Sigmoid colon (tissue), 7 donors: ENCODE data around the gene CBLL1. TPM values are rescaled to one million over a fixed set of nuclear protein-coding genes. Genes with fewer than 3 reads are reported as not detected.

Experiments used
- DNase-seq: peaks from one replicate; pipeline ENCODE4 v3.0.0-alpha.2; 2019
- H3K27ac ChIP-seq, 4 donors: fragments of 200-600 bp; sonication (generic); one replicate each; pipeline ENCODE4 v1.5.1; 2016 to 2019; ENCODE audit warnings: mild to moderate bottlenecking in 1 of 4
- H3K27me3 ChIP-seq, 3 donors: fragments of 200-600 bp; sonication (generic); one replicate each; pipeline ENCODE4 v1.5.1; 2019; ENCODE audit warnings: mild to moderate bottlenecking in 1 of 3
- H3K36me3 ChIP-seq, 4 donors: fragments of 200-600 bp; sonication (generic); one replicate each; pipeline ENCODE4 v1.5.1; 2016 to 2019
- H3K4me1 ChIP-seq, 4 donors: fragments of 200-600 bp; sonication (generic); one replicate each; pipeline ENCODE4 v1.5.1; 2017 to 2019
- H3K4me3 ChIP-seq, 4 donors: fragments of 200-600 bp; sonication (generic); one replicate each; pipeline ENCODE4 v1.5.1; 2017 to 2019; ENCODE audit warnings: mild to moderate bottlenecking in 2 of 4, moderate library complexity in 1 of 4
- H3K9me3 ChIP-seq, 4 donors: fragments of 200-600 bp in 3 of 4; sonication (generic) in 3 of 4; one replicate each; pipeline versions ENCODE4 v1.5.1 to v1.6.1; 2013 to 2019
- EP300 ChIP-seq, 4 donors: sonication (generic); formaldehyde crosslinking; IDR thresholded peaks; one replicate each; pipeline ENCODE4 v1.6.1; 2017; ENCODE audit warnings: antibody characterized with exemption in 4 of 4
- POLR2A ChIP-seq, 2 donors: fragments of 450-650 bp; IDR thresholded peaks; one replicate each; pipeline ENCODE4 v1.6.1; 2016; ENCODE audit warnings: antibody characterized with exemption in 2 of 2, mild to moderate bottlenecking in 2 of 2, moderate library complexity in 2 of 2
- POLR2AphosphoS5 ChIP-seq, 4 donors: sonication (generic); formaldehyde crosslinking; IDR thresholded peaks; one replicate each; pipeline ENCODE4 v1.6.1; 2017; ENCODE audit warnings: antibody characterized with exemption in 4 of 4
- WGBS, 2 donors: extraction: QIAGEN DNeasy Blood & Tissue Kit; methylation state at CpG; one replicate each; pipeline ENCODE4 v1.1.7; 2013; 5-methylcytosine and 5-hydroxymethylcytosine counted together
- intact Hi-C: fragments of 100-400 bp; cut with DNase I; formaldehyde crosslinking; loops from one replicate; pipeline ENCODE4 v1.15.1; 2023
- polyA plus RNA-seq, 3 donors: library from polyadenylated mRNA; stranded (reverse); fragments of 200-250 nt; gene quantifications; one replicate each; pipeline ENCODE4 v1.2.3, GENCODE V29; 2013
- total RNA-seq, 4 donors: library from RNA; depleted of rRNA; stranded (reverse); fragments of >200 nt; gene quantifications; one replicate each; pipeline ENCODE4 v1.1.0, GENCODE V29; 2016
- TF ChIP-seq, protein P1 (sequence below), 4 experiments: fragments of 450-650 bp in 3 of 4; fragments of 200-600 bp in 1 of 4; IDR thresholded peaks; one replicate each; pipeline ENCODE4 v1.5.1; 2016 to 2019; ENCODE audit warnings: antibody characterized with exemption in 4 of 4, mild to moderate bottlenecking in 3 of 4, moderate library complexity in 2 of 4
- donor health status: healthy with polysubstance abuse.
- donor health status: Bipolar disorder and iron deficiency.
- donor health status: healthy.

Gene CBLL1
- total and polyA plus RNA-seq, 7 donors, result 6.7 to 47.4 (median 25.2) TPM

DNA sequence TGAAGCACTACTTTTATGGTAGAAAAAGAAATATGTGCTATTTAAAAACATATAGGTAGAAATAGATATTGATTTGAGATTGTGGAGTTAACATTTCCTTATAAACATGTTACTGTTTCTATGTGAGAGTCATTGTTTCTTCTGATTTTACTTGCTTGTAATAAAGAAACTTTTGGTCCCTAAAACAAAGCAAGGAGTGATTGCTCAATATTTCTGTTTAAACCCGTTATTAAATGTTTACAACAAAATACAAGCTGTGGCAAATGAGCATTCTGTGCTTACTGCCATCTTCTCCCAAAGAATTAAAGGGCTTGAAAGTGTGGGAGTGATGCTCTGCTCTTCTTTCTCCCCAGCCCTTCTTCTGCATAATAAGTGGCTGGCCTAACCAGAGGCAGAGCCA lies 22.7 kb upstream of the CBLL1 start:
- no peaks in the 10 kb centered on the region for H3K4me1 ChIP-seq
- intact Hi-C loops, result loop anchor here (10.0 kb wide), 1 partner anchor 556 kb away; the partner anchor contains the start of gene HBP1
- DNase-seq, result no peak
- H3K9me3 ChIP-seq, result no peaks in the 10 kb centered on the region
- H3K27ac ChIP-seq, result no peak overlapping the region
- TF ChIP-seq POLR2A (IDR thresholded peaks at IDR 0.05), result no peak
- no peak for TF ChIP-seq POLR2AphosphoS5 (IDR thresholded peaks at IDR 0.05)
- TF ChIP-seq EP300 (IDR thresholded peaks at IDR 0.05), result no peak
- TF ChIP-seq, protein P1, sequence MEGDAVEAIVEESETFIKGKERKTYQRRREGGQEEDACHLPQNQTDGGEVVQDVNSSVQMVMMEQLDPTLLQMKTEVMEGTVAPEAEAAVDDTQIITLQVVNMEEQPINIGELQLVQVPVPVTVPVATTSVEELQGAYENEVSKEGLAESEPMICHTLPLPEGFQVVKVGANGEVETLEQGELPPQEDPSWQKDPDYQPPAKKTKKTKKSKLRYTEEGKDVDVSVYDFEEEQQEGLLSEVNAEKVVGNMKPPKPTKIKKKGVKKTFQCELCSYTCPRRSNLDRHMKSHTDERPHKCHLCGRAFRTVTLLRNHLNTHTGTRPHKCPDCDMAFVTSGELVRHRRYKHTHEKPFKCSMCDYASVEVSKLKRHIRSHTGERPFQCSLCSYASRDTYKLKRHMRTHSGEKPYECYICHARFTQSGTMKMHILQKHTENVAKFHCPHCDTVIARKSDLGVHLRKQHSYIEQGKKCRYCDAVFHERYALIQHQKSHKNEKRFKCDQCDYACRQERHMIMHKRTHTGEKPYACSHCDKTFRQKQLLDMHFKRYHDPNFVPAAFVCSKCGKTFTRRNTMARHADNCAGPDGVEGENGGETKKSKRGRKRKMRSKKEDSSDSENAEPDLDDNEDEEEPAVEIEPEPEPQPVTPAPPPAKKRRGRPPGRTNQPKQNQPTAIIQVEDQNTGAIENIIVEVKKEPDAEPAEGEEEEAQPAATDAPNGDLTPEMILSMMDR (IDR thresholded peaks at IDR 0.05), result no peak
- no peaks in the 10 kb centered on the region for H3K27me3 ChIP-seq
- H3K4me3 ChIP-seq, result no peak overlapping the region
- no peaks in the 10 kb centered on the region for H3K36me3 ChIP-seq
- WGBS, 2 donors, result 65 to 67% methylated on average over 1 of the region's 1 CpG

- Histone ChIP-seq H3K9me3 (no peaks in the 10 kb centered on the region), H3K27me3 (no peaks in the 10 kb centered on the region), H3K36me3 (no peaks in the 10 kb centered on the region), H3K4me3 (no peak overlapping the region), H3K4me1 (no peaks in the 10 kb centered on the region), H3K27ac (no peak overlapping the region)
- DNase-seq, result no peak
- intact Hi-C loops, result loop anchor here (10.0 kb wide), 1 partner anchor 558 kb away; the partner anchor contains the start of gene HBP1
- no peak for TF ChIP-seq POLR2A (IDR thresholded peaks at IDR 0.05)
- 92 to 93% methylated on average over 2 of the region's 2 CpGs for WGBS, 2 donors
These were observed 20.7 kb upstream of the CBLL1 start for GRCh38 chr7:107723255-107723654.

- H3K4me3 ChIP-seq, result no peak overlapping the region
- H3K27ac ChIP-seq, result no peak overlapping the region
- H3K4me1 ChIP-seq, result no peaks in the 10 kb centered on the region
- DNase-seq, result no peak
- intact Hi-C loops, result loop anchor here (1.0 to 10.0 kb wide), 3 partner anchors 143 to 560 kb away; partner anchors contain the start of genes BCAP29 and HBP1
- 20 to 24% methylated on average over 4 of the region's 4 CpGs for WGBS, 2 donors
- H3K27me3 ChIP-seq, result no peaks in the 10 kb centered on the region
- no peak for TF ChIP-seq EP300 (IDR thresholded peaks at IDR 0.05)
- no peak for TF ChIP-seq POLR2AphosphoS5 (IDR thresholded peaks at IDR 0.05)
- TF ChIP-seq, protein P1 (IDR thresholded peaks at IDR 0.05), result peak; percentile 44 to 69 (median 50)
- TF ChIP-seq POLR2A (IDR thresholded peaks at IDR 0.05), result no peak
- H3K36me3 ChIP-seq, result no peaks in the 10 kb centered on the region
- H3K9me3 ChIP-seq, result no peaks in the 10 kb centered on the region
These were observed 18.7 kb upstream of the CBLL1 start for GRCh38 chr7:107725138-107725740.

GRCh38 chr7:107726356-107727130 lies 17.4 kb upstream of the CBLL1 start:
- no peaks in the 10 kb centered on the region for H3K36me3 ChIP-seq
- no peak for TF ChIP-seq POLR2AphosphoS5 (IDR thresholded peaks at IDR 0.05)
- H3K4me1 ChIP-seq, result no peaks in the 10 kb centered on the region
- H3K27me3 ChIP-seq, result no peaks in the 10 kb centered on the region
- no peaks in the 10 kb centered on the region for H3K9me3 ChIP-seq
- no peak overlapping the region for H3K27ac ChIP-seq
- intact Hi-C loops, result loop anchor here (5.0 to 10.0 kb wide), 2 partner anchors 144 to 562 kb away; partner anchors contain the start of genes BCAP29 and HBP1
- no peak overlapping the region for H3K4me3 ChIP-seq
- DNase-seq, result no peak
- 73 to 88% methylated on average over 3 of the region's 3 CpGs for WGBS, 2 donors

DNA sequence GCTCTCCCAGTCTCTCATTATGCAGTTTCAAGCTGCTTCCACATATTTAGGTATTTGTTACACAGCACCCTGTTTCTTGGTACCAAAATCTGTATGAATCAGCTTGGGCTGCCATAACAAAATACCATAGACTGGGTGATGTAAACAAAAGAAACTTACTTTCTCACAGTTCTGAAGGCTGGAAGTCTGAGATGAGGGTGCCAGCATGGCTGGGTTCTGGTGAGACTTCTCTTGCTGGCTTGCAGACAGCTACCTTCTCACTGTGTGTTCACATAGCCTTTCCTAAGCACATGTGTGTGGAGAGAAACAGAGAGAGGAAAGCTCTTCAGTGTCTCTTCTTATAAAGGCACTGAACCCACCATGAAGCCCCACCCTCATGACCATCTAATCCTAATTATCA lies 15.7 kb upstream of the CBLL1 start:
- no peak for DNase-seq
- intact Hi-C loops, result loop anchor here (5.0 to 10.0 kb wide), 2 partner anchors 146 to 563 kb away; partner anchors contain the start of genes BCAP29 and HBP1
- H3K4me1 ChIP-seq, result no peaks in the 10 kb centered on the region
- H3K36me3 ChIP-seq, result no peaks in the 10 kb centered on the region
- no peak for TF ChIP-seq POLR2AphosphoS5 (IDR thresholded peaks at IDR 0.05)
- no peak for TF ChIP-seq EP300 (IDR thresholded peaks at IDR 0.05)
- TF ChIP-seq, protein P1 (IDR thresholded peaks at IDR 0.05), result no peak
- TF ChIP-seq POLR2A (IDR thresholded peaks at IDR 0.05), result no peak
- no peaks in the 10 kb centered on the region for H3K9me3 ChIP-seq
- H3K4me3 ChIP-seq, result no peak overlapping the region
- no peak overlapping the region for H3K27ac ChIP-seq
- H3K27me3 ChIP-seq, result no peaks in the 10 kb centered on the region
